ENCODE results near the gene HTRA3.

DNA sequence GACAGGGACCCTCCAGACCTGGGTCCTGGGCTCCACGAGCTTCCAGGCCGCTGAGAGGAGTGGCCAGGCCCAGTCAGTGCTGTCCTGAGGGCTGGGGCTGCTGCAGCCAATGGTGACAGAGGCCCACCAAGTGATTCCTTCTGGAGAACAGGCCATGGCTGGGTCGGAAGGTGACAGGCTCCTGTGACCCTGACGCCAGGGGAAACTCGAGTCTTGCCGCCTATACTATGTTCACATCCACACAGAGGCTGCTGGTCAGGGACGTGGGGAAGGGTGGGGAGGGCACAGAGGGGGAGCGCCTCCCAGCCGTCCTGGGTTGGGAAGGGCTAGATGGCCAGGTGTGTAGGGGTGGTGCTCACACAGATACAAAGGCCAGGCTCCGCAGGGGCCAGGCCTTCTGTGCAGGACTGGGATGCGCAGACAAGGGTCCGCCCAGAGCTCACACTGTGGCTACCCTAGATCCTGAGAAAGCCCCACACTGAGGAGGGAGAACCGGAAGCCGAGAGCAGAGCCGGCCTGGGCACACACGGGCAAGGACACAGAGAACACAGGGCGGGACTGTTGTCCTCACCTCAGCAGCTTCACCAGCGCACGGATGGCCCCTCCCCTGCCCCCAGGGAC, 81.4 kb downstream of the HTRA3 start:
- TF ChIP-seq POLR2AphosphoS5 (IDR thresholded peaks at IDR 0.05) = no peak
- TF ChIP-seq, protein P1, sequence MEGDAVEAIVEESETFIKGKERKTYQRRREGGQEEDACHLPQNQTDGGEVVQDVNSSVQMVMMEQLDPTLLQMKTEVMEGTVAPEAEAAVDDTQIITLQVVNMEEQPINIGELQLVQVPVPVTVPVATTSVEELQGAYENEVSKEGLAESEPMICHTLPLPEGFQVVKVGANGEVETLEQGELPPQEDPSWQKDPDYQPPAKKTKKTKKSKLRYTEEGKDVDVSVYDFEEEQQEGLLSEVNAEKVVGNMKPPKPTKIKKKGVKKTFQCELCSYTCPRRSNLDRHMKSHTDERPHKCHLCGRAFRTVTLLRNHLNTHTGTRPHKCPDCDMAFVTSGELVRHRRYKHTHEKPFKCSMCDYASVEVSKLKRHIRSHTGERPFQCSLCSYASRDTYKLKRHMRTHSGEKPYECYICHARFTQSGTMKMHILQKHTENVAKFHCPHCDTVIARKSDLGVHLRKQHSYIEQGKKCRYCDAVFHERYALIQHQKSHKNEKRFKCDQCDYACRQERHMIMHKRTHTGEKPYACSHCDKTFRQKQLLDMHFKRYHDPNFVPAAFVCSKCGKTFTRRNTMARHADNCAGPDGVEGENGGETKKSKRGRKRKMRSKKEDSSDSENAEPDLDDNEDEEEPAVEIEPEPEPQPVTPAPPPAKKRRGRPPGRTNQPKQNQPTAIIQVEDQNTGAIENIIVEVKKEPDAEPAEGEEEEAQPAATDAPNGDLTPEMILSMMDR (IDR thresholded peaks at IDR 0.05 in 8 of 11, conservative IDR thresholded peaks at IDR 0.05 in 3 of 11) = no peak
